GM12874 (cell line): Measurements from ENCODE around the gene SLC25A39.

Source experiments
- TF ChIP-seq, protein P1 (sequence below): IDR thresholded peaks from 2 replicates; pipeline ENCODE4 v1.5.1; 2011; ENCODE audit warnings: low read depth, mild to moderate bottlenecking, control low read depth, low read length, moderate library complexity; ENCODE audit not compliant: insufficient read depth

Gene SLC25A39

GRCh38 chr17:44343510-44344209 lies 19.0 kb upstream of the SLC25A39 start:
- TF ChIP-seq, protein P1, sequence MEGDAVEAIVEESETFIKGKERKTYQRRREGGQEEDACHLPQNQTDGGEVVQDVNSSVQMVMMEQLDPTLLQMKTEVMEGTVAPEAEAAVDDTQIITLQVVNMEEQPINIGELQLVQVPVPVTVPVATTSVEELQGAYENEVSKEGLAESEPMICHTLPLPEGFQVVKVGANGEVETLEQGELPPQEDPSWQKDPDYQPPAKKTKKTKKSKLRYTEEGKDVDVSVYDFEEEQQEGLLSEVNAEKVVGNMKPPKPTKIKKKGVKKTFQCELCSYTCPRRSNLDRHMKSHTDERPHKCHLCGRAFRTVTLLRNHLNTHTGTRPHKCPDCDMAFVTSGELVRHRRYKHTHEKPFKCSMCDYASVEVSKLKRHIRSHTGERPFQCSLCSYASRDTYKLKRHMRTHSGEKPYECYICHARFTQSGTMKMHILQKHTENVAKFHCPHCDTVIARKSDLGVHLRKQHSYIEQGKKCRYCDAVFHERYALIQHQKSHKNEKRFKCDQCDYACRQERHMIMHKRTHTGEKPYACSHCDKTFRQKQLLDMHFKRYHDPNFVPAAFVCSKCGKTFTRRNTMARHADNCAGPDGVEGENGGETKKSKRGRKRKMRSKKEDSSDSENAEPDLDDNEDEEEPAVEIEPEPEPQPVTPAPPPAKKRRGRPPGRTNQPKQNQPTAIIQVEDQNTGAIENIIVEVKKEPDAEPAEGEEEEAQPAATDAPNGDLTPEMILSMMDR = no peak

GRCh38 chr17:44338702-44339101 lies 14.1 kb upstream of the SLC25A39 start:
- TF ChIP-seq, protein P1 = no peak

GRCh38 chr17:44335968-44336367 lies 11.3 kb upstream of the SLC25A39 start:
- TF ChIP-seq, protein P1 = no peak

DNA sequence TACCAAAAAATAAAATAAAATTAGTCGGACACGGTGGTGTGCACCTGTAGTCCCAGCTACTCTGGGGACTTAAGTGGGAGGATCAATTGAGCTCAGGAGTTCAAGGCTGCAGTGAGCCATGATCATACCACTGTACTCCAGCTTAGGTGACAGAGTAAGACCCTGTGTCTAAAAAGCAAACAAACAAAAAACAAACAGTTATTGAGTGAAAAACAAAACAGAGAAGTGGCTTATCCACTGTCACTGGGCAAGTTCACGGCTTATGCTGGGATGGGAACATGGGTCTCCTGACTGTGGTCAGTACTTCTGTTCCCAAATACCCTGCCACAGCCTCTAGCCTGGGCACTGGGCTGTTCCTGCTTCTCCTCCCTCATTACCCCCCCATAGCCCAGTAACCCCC lies 10.9 kb upstream of the SLC25A39 start:
- TF ChIP-seq, protein P1 = no peak

DNA sequence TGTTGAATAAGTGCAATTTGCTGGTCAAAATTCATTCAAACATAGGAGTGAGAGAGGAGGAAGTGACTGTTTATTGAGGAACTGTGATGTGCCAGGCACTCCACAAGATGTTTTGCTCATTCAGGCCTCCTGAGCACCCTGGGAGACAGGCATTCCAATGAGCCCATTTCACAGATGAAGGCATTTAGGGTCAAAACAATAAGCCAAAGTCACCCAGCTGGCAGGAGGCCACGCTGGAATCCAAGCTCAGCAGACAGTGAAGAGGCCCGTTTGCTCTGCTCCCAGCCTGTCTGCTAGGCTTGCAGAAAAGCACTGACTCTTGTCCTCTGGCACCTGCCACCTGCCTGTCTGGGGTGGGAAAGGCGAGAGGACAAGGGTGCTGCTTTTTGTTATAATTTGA lies 10.1 kb upstream of the SLC25A39 start:
- TF ChIP-seq, protein P1 = no peak

- TF ChIP-seq, protein P1 = no peak
These were observed 9.7 kb upstream of the SLC25A39 start for GRCh38 chr17:44334315-44334714.

GRCh38 chr17:44333371-44333770 lies 8.7 kb upstream of the SLC25A39 start:
- TF ChIP-seq, protein P1 = no peak

- TF ChIP-seq, protein P1 = peak; percentile 72
These were observed 6.7 kb upstream of the SLC25A39 start for GRCh38 chr17:44331249-44331760.
